ENCODE data around the gene DHRS12. TPM values are rescaled to one million over a fixed set of nuclear protein-coding genes. Genes with fewer than 3 reads are reported as not detected.

The DHRS12 gene
- total RNA-seq, 4 donors from 2014 or later, result 3.5 to 25.8 (median 10.8) TPM

GRCh38 chr13:51721496-51721895 lies 82.5 kb downstream of the DHRS12 start:
- 49% methylated on average over 3 of the region's 3 CpGs for WGBS
- H3K27me3 ChIP-seq, result no peaks in the 10 kb centered on the region
- DNase-seq (ENCODE audit: low spot score in 2 of 2), result no peak
- peaks cover 7% of the 10 kb centered on the region for H3K36me3 ChIP-seq
- H3K4me3 ChIP-seq, result no peak overlapping the region
- H3K9me3 ChIP-seq, result no peaks in the 10 kb centered on the region
- peaks cover 12% of the 10 kb centered on the region for H3K4me1 ChIP-seq
- H3K27ac ChIP-seq, result peak overlapping the region; percentile 23
- TF ChIP-seq CTCF (IDR thresholded peaks at IDR 0.05) (no peak), POLR2A (IDR thresholded peaks at IDR 0.05) (no peak), EP300 (IDR thresholded peaks at IDR 0.05) (no peak), POLR2AphosphoS5 (IDR thresholded peaks at IDR 0.05) (no peak)

GRCh38 chr13:51719394-51719793 lies 84.6 kb downstream of the DHRS12 start:
- Histone ChIP-seq H3K4me1 (peaks cover 7% of the 10 kb centered on the region), H3K4me3 (no peak overlapping the region), H3K9me3 (no peaks in the 10 kb centered on the region), H3K36me3 (peaks cover 7% of the 10 kb centered on the region), H3K27me3 (no peaks in the 10 kb centered on the region), H3K27ac (no peak overlapping the region)
- 86% methylated on average over 1 of the region's 1 CpG for WGBS
- DNase-seq (ENCODE audit: low spot score in 2 of 2), result no peak
- TF ChIP-seq EP300 (IDR thresholded peaks at IDR 0.05) (no peak), POLR2AphosphoS5 (IDR thresholded peaks at IDR 0.05) (no peak), POLR2A (IDR thresholded peaks at IDR 0.05) (no peak), CTCF (IDR thresholded peaks at IDR 0.05) (no peak)

Other genes starting within 250 kb of the DHRS12 start
- 10 to 100 TPM; 35.3 to 99.2 (median 40.4) TPM for gene WDFY2, start 219.7 kb downstream of the DHRS12 start, total RNA-seq
- under 1 TPM in 3 of 4 donors, not detected in 1; 0.13 to 0.24 (median 0.17) TPM for gene TMEM272, start 41.0 kb upstream of the DHRS12 start, total RNA-seq
- not detected for gene CCDC70, start 57.8 kb upstream of the DHRS12 start, total RNA-seq
- gene ATP7B, start 207.3 kb upstream of the DHRS12 start, total RNA-seq, result 1 to 10 TPM; 2.0 to 8.3 (median 5.1) TPM
- gene ALG11, start 208.2 kb upstream of the DHRS12 start, total RNA-seq, result 10 to 100 TPM in 3 of 4 donors, 1 to 10 TPM in 1; 7.4 to 23.7 (median 13.2) TPM
- 10 to 100 TPM in 2 of 4 donors, 1 to 10 TPM in 2; 8.7 to 13.6 (median 10.3) TPM for gene UTP14C, start 220.5 kb upstream of the DHRS12 start, total RNA-seq

Measured in suprapubic skin (tissue), 4 donors.